Anterior cingulate cortex (tissue), 58 donors: ENCODE results near the gene CD247.

Source experiments
- DNase-seq, 58 donors: peaks; one replicate each; lab custom pipeline; 2025; lab: John Stamatoyannopoulos, UW

CD247 gene

DNA sequence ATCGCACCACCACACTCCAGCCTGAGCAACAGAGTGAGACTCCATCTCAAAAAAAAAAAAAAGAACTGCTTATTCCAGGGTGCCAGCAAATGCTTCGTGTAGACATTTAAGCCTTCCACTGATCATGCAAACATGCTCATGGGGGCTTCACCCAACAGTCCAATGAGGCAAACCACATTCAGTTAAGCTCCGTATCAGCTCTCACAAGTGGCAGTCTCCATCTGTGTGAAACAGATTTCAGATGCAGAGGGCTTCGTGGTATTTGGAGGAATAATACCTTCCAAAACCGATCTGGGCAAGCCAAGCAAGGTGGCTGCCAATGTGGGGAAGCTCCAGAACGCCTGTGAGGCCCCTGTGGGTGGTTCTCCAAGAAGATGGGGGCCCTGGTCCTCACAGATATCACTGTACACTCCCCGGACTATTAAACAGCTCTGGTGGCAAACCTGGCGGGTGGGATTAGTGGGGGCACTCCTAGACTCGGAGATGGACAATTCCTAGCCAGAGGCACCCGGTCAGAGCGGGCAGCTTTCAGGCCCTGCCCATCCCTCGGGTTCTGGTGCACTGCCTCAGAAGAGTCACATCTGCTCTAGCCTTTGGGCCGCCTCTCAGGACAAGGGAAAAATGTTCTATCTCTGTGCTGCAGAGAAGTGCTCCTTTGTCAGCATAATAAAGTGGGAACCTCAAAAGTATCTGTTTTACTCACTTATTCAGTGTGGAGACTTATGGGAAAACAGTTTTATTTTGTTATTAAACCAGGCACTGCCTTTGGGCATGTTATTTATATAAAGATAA, 25.1 kb upstream of the CD247 start:
- peak in 1 of 58 donors; percentile 19 for DNase-seq

DNA sequence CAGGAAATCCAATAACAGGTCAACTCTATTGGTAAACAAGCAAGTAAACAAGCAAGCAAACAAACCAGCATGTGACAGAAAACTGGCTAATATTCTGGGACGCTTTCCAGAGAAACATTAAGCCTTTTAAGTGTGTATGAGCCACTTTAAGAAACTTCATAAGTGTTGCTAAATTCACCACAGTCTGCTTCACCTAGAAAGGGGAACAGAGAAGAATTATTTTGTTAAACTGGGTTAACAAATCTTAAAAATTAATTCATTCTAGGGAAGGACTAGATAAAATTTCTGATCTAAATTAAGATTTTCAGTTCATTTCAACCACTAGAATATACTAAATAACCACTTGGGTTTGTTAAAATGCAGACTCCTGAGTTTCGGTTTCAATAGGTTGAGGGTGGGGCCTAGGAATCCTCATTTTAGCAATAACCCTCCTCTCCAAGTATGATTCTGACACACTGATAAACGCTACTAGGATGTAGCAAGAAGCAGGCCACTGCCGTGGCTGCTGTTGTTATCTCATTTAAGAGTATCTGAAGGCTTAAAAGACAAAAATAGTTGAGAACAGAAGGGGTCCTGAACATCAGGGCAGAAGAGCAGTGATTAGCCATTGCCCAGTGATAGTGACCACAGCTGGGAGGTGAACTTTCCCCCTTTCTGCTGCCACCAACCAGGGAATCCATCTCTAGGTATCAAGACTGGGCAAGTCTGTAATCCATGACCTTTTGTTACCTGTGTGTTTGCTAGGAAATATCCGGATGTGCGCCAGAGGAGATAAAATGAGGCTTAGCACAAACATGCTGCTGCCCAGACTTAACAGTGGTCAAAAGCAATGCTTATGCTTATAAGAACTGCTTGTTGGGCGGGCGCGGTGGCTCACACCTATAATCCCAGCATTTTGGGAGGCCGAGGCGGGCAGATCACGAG, 24.0 kb upstream of the CD247 start:
- DNase-seq: no peak

DNA sequence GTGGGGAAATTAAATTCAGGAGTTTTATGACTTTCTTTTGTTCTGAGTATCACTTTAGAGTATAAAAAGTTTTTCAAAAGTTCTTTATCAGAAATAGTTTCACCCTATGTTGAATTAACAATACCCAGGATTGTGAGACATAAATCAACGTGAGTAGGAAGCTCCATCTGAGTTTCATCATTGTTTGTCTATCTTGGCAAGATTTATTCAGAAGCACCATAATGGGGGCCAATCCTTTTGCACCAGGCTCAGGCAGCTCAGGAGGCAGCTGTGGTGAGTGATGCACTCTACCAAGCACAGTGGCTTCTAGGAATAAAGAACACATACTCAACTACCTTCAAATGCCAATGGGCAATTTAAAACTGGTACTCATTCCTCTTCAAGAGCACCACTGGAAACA, 23.3 kb upstream of the CD247 start:
- no peak for DNase-seq

DNA sequence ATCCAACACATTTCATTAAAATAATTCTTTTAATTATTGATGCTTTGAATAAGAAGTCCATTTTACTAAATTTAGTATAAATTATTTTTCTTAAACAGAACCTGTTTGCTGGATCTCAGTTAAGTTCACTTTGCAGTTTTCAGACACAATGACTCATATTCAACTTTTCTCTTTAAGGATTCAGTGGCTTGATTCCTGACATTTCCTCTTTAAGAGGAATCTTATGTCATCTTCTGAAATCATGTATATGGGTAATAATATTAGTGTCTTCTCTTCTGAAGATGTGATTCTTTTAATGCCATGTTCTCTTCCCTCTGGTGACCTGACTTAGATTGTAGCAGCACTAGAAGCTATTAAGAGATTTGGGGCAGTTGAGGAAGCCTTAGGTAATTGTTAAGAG, 22.7 kb upstream of the CD247 start:
- DNase-seq: no peak

DNA sequence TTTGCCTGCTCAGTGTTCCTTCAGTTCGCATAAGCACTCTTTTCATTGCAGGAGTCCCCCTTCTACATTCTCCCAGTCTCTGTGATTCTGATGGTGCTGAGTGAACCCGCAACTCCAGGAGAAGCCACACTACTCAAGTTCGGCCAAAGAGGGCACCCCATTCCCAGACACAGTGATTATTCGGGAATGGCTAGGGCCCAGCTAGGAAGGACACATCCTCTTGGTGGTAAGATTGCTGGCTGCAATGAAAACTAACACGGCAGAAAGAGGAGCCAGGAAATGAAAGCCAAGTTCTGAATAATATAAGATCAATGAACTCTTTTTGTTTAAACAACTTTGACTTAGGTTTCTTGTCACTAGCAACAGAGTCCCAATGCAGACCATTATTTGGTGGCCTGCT, 20.3 kb upstream of the CD247 start:
- peak in 2 of 58 donors; percentile 6 to 13 for DNase-seq

DNA sequence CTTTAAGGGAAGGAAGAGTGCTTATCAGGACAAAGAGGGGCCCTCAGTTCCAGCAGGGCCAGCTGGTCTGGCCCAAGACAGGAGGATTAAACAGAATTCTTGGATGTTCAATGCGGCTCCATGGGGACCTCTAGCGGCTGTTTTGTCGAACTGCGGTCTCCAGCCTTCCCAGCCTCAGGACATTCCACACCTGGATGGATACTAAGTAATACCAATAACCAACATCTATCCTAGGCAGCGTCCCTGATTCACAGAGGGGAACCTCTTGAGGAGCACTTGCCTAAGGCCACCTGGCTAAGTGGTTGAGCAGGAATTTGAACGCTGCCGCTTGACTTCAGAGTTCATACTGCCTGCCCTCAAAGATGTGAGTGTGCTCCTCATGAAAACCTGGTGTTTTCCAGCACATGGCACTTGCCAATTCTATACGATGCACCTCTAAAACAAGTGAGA, 15.5 kb upstream of the CD247 start:
- peak in 49 of 58 donors; percentile 12 to 80 (median 43) for DNase-seq

DNA sequence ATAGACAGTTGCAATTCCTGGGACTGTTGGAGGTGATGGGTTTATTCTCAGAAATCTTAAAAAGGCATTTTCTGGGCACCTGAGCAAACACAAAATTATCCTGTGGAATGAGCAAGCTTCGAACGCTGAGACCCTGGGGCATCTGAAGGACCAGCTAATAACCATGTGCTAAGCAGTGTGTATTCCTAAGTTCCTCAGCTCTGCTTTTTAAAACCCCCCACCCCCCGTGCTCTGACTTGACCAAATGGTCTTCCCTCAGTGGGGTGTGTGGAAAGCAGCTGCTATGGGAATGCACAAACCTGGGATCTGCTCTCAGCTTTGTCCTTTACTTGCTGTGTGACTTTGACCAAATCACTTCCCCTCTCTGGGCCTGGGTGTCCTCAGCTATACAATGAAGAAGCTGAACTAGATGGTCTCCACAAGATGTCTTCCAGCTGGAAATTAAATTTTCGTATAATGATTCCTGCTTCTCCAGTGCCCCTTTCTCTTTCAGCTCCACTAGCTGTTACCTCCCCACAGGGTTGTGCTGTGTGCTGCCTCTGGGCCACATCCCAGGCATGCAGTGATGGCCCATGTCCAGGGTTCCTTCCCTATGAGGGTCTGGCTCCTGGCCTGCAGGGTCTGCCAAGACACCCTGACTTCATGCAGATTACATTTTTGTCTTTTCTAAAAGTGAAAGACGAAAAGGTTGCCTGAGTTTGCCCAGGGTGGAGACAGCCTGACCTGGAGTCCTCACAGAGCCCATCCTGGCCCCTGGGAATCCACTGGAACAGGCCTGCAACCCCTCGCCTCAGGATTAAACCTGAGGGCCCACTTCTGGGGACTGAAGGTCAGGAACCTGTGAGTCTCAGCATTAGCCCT, 14.9 kb upstream of the CD247 start:
- DNase-seq: peak in 1 of 58 donors; percentile 47

DNA sequence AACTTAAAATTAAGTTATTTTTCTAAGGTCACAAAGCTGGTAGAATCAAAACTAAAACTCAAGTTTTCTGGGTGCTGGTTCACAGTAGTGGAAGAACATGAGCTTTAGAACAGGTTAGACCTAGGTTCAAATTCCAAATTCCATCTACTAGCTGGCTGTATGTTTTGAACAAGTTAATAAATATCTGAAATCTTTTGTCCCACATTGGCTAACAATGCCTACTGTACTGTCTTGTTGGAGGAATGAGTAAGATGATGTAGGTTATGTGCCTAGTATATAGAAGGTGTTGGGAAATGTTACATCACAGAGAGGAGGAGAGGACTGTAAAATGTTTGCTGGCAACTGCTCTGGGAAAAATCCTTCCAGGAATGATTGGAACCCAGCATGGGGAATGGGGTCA, 14.0 kb upstream of the CD247 start:
- DNase-seq: no peak

DNA sequence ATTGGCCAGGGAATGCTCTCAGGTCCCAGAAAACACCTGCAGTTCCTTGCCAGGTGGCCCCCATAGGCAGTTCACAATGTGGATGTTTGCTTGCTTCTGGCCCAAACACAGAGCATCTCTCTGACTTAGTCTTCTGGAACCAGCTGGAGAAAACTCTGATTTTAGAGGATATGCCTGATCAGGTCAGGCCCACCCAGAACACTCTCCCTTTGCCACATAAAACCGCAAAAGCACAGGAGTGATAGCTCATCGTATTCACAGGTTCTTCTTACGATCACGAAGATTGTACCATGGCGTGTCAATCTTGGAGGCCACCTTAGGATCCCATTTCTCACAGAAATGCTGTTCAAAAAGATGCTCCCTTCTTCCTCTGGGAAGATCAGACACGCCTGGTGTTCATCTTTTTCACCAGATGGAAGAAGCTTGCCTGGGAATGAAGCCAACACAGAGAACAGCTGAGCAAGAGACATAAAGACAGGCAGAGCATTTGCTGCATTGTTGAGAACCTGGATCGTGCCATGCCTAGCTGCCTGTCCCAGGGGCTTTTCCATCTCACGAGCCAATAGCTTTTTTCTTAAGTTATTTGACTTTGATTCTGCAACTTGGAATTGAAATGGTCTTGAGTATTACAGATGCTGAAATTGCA, 11.6 kb upstream of the CD247 start:
- peak in 26 of 58 donors; percentile 8 to 73 (median 26) for DNase-seq

DNA sequence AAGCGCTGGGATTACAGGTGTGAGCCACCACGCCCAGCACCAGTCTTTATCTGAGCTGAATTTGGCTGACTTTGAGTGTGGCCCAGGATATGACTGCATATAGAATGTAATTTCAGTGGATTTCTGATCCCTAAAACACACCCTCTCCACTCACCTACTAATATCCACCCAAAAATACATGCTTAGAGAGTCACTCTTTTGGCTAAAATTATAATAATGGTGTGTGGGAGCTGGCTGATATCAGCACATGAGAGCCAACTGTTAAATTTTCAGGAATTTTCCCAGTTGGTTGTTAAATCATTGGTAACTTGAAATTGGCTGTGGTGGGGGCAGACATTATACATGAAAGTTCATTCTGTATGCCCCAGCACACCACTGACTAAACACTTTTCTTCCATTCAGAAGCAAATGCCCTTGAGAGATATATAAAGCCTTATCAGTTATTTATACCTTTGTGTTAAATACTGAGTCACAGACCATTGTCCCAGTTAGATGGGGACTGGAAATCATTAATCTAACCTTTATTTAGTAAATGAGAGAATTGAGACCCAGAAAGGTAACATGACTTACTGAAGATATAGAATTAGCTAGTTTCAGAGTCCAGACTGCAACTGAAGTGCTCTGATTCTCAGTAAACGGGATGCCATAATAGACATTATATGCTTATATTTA, 9.9 kb upstream of the CD247 start:
- DNase-seq: no peak

DNA sequence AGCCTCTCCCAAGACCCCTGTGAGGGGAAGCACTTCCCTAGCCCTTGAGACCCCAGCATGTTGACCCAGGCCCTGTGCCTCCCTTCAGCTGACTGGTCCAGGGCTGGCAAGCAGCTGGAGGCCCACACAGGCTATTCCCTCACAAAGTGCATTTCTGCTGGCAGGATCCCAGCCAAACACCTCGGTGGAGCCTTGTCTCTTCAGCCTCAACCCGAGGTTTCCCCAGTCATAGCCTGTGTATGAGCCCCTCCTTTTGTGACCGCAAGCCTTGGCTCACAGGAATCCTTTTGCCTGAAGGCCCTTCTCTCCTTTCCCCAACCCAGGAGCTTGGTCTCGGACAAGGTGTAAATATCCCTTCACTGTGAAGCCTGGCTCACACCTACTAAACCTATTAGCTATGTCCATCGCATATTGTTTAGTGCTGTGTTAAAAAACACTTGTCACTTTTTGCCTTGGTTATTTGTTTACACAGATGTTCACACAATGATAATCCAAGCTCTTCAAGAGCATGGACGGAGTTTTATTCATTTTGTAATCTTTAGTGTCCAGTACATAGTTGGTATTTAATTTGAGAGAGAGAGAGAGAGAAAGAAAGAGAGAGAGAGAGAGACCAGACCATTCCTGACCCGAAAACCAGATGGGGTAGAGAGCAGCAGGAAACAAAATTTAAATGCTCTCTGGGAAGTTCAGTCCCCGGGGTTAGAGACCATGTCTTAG, 8.5 kb upstream of the CD247 start:
- DNase-seq: no peak

DNA sequence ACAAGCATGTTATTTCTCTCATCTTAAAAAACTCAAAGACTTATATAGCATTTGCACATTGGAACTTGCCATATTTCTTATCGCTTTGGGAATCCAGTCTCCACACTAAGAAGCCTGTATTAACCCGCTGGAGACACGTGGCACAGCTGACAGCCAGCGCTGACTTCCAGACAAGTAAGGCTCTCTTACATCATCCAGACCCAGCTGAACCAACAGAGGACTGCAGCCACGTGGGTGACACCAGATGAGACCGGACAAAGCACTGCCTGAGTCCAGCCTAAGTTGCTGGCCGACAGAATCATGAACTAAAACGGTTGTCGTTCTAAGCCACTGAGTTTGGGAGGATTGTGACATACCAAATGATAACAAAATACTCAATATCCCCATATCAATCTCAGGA, 6.3 kb upstream of the CD247 start:
- DNase-seq: peak in 36 of 58 donors; percentile 15 to 91 (median 50)

DNA sequence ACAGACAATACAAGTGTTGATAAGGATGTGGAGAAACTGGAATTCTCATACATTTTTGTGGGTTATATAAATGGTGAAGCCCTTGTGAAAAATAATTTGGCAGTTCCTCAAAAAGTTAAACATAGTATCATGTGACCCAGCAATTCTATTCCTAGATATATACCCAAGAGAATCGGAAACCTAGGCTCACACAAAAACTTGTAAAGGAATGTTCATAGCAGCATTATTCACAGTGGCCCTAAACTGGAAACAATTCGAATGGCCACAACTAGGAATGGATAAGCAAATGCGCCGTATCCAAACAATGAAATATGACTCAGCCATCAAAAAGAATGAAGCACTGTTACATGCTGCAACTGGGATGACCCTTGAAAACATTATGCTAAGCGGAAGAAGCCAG, 3.9 kb upstream of the CD247 start:
- DNase-seq: no peak

DNA sequence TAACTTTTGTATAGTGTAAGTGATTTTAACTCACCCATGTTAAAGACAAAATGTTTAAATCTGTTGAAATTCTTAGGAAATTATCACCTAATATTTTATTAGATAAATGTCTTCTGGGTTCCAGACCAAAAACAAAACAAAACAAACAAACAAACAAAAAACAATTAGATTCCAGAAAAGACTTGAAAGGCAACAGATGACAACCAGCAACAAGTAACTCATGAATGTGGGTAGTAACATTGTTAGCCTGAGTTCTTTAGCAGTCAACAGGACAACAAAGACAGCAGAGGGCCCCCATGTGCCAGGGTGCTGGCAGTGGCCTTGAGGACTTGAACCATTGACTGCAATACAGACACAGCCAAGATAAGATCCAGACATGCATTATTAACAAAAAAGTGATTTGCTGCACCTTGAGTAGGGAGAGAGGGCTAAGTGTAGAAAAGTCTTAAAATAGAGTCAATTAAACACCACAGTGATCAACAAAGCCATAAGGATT, 2.4 kb upstream of the CD247 start:
- DNase-seq: peak in 3 of 58 donors; percentile 27 to 34 (median 33)

DNA sequence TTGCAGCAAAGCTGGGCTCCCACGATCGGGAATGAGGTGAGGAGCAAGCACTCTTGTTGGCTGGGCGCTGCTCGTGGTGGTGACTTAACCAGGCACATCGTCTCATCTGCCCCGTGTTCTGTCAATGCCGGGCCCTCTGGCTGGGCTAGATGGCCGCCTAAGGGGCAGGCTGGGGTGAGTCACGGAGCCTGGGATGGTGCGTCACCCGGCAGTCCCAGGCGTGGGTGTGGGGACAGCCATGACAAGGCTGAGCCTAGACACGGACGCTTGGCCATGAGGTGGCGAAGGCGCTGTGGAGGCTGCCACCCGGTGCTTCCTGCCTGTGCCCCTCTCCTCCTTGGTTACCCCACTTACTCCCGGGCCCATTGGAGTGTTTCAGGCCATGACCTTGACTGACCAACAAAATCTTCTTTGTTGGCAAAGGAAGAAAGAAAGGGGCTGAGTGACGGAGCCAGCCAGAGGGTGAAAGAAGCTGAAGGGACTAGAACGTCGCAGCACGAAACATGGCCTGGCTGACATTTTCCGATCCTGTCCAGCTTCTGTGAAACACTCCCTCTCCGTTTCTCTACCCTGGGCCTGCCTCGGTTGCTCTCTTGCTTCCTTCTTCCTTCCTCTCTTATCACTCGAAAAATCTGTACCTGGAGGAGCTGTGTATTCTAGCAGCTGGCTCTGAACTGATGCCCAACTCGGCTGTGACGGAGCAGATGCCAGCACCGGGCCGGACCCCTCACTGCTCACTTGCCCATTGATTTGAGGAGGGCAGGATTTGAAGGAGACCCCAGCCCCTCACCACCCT, 596 bp downstream of the CD247 start:
- no peak for DNase-seq

DNA sequence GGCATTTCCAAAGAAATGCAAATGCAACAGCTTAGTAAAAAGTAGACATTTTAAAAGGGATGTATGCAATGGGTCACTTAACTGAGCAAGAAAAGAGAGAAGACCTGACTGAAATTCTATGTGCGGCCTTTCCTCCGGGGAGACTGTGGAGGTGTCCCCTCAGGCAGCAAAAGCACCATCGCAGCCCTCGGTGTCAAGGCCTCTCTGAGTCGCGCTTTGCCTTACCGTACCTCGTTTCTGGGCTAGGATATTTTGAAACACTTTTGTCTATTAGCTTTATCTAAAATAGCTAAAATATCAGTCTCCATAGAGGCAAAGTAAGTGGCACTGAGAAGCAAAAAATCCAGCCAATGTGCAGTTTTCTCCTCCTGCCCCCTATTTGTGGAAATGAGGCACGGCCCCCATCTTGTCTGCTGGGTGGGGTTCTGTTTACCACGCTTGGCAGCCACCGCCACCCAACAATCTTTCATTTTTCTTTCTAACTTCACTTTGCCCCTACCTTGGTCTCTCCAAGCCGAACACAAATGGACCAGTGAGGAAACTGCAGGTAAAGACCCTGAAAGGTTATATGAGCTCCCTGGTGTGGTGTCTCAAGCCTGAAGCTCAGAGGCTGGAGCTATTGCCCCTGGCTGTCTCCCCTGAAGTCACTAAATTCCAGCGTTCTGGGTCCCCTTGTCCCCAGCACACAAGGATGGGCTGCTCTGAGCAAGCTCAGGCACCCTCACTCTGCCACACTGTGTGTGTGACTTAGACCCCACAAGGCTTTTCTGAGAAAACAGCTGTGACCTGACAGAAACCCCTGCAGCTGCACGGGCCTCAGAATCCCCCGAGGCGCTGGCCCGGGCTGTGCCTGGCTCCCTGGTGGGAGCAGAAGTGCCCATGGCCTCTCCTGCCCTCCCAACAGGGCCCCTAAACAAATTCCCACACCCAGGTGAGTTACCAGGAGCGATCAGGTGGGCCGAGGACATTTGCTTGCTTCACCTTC, 1.6 kb downstream of the CD247 start:
- no peak for DNase-seq
